DMS153 (cell line): Measurements from ENCODE around the gene RRP9.

Experiments
- DNase-seq: peaks from one replicate; lab custom pipeline; 2025; lab: John Stamatoyannopoulos, UW

RRP9 gene

DNA sequence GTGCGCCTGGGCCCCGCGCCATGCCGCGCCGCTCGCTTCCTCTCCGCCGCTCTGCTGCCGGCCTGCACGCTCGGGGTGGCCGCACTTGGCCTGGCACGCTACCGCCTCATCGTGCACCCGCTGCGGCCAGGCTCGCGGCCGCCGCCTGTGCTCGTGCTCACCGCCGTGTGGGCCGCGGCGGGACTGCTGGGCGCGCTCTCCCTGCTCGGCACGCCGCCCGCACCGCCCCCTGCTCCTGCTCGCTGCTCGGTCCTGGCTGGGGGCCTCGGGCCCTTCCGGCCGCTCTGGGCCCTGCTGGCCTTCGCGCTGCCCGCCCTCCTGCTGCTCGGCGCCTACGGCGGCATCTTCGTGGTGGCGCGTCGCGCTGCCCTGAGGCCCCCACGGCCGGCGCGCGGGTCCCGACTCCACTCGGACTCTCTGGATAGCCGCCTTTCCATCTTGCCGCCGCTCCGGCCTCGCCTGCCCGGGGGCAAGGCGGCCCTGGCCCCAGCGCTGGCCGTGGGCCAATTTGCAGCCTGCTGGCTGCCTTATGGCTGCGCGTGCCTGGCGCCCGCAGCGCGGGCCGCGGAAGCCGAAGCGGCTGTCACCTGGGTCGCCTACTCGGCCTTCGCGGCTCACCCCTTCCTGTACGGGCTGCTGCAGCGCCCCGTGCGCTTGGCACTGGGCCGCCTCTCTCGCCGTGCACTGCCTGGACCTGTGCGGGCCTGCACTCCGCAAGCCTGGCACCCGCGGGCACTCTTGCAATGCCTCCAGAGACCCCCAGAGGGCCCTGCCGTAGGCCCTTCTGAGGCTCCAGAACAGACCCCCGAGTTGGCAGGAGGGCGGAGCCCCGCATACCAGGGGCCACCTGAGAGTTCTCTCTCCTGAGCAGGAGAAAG is 14.4 kb upstream of the RRP9 start:
- DNase-seq, result no peak

GRCh38 chr3:51955175-51955892 is 13.6 kb upstream of the RRP9 start, which contains the start of gene GPR62:
Gene GPR62, plus strand, starts transcription at chr3:51955381. Its CDS starts 272 bp downstream, at chr3:51955653.
- no peak for DNase-seq

- no peak for DNase-seq
These were observed 13.0 kb upstream of the RRP9 start for GRCh38 chr3:51954713-51955112.

- no peak for DNase-seq
These were observed 12.4 kb upstream of the RRP9 start for GRCh38 chr3:51954105-51954504.

GRCh38 chr3:51953445-51953844 is 11.7 kb upstream of the RRP9 start:
- no peak for DNase-seq

- no peak for DNase-seq
These were observed 9.2 kb upstream of the RRP9 start for GRCh38 chr3:51950899-51951298.

- DNase-seq, result no peak
These were observed 7.4 kb upstream of the RRP9 start for GRCh38 chr3:51949121-51949520.

- no peak for DNase-seq
These were observed 6.4 kb upstream of the RRP9 start for GRCh38 chr3:51948016-51948580.

- DNase-seq, result no peak
These were observed 5.7 kb upstream of the RRP9 start for GRCh38 chr3:51947215-51947900.

- no peak for DNase-seq
These were observed 5.1 kb upstream of the RRP9 start for GRCh38 chr3:51946796-51947195.

- DNase-seq, result no peak
These were observed 4.4 kb upstream of the RRP9 start for GRCh38 chr3:51945926-51946705.

- DNase-seq, result no peak
These were observed 3.5 kb upstream of the RRP9 start for GRCh38 chr3:51945031-51945840.

DNA sequence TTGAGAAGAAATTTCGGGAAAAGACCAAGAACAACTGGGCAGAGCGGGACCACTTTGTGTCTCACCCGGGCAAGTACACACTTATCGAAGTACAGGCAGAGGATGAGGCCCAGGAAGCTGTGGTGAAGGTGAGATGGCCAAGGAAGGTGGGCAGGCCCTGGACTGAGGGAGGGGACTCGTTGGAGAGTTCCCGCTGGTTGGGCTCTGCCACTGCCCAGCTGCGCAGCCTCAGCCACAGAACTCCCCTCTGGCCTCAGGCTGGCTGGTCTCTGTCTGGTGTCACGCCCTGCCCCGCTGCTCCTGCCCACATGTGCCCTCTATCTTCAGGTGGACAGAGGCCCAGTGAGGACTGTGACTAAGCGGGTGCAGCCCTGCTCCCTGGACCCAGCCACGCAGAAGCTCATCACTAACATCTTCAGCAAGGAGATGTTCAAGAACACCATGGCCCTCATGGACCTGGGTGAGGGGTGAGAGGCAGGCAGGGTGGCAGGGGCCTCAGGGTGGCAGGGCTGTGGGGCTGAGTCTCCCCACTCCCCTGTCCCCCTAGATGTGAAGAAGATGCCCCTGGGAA is 2.8 kb upstream of the RRP9 start:
- no peak for DNase-seq

- DNase-seq, result no peak
These were observed 2.0 kb upstream of the RRP9 start for GRCh38 chr3:51943451-51944391.

DNA sequence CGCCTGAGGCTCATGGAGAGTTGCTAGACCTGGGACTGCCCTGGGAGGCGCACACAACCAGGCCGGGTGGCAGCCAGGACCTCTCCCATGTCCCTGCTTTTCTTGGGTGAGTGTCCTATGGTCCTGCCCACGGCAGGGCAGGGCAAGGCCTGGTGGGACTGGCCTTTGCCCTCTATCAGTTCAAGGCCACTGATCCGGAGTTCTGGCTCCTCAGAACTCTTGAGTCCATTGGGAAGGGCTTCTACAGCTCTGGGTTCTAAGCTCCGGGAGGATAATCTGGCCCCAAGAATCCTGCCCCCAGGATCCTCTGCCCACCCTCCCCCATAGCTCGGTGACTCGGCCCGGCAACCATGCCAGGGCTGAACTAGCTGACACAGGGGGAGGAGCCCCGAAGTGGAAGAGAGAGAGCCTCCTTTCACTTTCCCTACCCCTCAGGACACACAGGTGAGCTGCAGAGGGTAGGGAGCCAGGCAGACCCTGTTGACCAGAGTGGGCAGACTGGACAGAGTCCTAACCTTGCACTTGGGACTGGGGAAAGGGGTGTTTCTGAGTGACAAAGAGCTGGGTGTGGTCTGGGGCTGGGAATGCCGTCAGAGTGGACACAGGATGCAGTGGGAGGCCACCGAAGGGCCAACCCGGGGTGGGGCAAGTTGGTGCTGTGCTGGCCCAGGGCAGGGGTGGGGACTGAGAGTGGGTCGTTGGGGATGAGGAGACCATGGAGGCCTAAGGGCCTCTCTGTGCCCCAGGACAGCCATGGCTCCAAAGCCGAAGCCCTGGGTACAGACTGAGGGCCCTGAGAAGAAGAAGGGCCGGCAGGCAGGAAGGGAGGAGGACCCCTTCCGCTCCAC is 1.1 kb upstream of the RRP9 start:
- no peak for DNase-seq

GRCh38 chr3:51941463-51941797 is 274 bp downstream of the RRP9 start:
- DNase-seq, result no peak

DNA sequence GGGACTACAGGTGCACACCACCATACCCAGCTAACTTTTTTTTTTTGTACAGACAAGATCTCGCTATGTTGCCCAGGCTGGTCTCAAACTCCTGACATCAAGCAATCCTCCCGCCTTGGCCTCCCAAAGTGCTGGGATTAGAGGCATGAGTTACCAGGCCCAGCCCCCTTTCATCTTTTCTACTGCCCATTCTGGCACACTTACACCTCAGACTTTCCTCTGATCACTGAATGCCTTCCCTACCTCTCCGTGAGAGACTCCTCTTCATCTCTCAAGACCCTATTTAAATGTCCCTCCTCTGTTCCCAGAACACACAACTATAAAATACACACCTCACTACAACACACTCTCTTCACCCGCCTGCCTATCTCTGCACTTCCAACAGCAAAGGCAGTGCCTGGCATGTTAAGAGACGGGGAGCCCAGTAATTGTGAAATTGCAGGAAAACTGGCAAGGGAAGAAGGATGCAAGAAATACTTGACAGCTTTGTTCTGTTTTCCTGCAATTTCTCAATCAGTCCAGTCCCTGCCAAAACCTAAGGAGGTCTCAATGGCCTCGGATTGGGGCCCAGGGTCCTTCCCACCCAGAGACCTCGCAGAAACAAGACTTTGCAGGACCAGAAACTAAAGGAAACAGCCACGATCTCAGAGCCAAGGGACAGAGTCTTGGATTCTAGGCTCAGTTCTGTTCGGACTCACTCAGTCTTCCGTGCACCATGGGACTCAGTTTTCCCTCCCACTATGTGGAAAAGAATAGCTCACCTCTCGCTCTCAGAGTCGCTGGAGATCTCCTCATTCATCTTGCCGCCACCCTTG is 849 bp downstream of the RRP9 start:
- no peak for DNase-seq
